Activated CD4-positive, alpha-beta T cell treated with anti-CD3 and anti-CD28 coated beads, Interleukin-2, amount 50 U/mL, for 1 hour (primary cell): ENCODE results near the gene EXOC4.
"Not testable (repeated sequence)": the region's sequence is repeated elsewhere in the genome, so short reads cannot be mapped to it uniquely, and the experiment has no call there.

ENCODE experiments used
- DNase-seq: peaks from one replicate; pipeline ENCODE4 v3.0.0-alpha.2; 2020

The EXOC4 gene

DNA sequence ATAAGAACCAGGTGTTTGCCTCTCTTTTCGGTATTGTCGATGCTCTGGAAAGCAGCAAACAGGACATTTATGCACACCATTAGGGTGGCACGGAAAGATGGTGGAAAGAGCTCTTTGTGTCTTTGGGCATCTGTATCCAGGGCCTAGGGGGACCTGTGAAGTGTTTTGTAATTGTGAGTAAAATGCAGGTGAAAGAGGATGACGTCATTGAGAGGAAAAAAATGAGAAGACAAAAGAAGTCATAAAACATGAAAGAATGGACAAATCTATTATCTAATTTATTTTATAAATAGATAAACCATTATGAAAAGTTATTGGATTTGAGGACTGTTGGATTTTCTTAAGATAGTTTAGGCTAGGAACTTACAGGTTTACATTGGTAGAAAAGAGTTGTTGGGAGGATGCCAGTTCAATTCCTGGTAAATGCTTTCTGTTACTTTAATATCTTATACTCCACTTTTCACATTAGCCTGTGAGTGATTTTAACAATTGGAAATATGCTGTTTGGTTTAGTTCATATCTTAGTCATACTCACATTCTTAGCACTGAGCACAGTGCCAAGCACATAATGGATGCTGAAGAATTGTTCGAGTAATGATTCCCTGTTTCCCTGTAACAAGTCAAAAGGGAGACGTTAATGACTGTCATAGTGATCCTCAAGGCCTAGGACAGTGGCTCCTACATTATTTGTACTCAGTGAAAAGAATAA is 62.6 kb downstream of the EXOC4 start:
- DNase-seq, result no peak

DNA sequence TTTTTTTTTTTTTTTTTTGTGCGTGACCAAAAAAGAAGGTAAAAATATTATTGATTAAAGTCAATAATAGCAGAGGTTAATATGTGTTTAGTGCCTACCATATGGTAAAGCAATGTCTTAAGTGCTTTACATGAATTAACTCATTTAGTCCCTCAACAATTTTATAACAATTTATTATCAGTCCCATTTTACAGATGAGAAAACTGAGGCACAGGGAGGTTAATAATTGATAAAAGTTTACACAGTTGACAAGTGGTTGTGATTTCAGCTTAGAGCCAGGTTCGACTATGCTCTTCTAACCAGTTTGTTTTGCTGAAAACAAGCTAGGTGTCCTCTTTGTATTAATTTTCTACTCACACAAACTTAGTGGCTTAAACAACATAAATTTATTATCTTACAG is 67.0 kb downstream of the EXOC4 start:
- no peak for DNase-seq

DNA sequence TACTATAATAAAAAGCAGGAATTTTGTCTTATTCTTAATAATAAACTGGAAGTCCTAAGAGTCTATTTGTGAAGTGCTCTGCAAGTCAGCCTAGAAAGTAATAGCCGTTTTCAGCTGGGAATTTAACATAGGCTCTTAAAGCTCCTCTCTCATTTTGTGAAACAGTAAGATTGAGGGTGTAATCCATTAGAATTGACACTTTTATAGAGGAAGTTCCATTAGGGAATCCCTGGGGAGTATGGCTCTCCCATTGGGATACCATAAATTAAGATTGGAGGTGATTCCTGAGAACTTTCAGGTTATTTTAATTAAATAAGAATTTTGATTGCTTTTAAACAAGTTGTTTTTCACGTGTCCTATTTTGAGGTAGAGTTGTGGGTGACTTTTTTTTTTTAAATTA is 68.0 kb downstream of the EXOC4 start:
- no peak for DNase-seq

DNA sequence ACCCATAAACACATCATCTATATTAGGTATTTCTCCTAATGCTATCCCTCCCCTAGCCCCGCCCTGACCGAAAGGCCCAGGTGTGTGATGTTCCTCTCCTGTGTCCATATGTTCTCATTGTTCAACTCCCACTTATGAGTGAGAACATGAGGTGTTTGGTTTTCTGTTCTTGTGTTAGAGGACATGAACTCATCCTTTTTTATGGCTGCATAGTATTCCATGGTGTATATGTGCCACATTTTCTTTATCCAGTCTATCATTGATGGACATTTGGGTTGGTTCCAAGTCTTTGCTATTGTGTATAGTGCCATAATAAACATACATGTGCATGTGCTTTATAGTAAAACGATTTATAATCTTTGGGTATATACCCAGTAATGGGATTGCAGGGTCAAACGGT is 68.5 kb downstream of the EXOC4 start:
- not testable (repeated sequence) for DNase-seq

DNA sequence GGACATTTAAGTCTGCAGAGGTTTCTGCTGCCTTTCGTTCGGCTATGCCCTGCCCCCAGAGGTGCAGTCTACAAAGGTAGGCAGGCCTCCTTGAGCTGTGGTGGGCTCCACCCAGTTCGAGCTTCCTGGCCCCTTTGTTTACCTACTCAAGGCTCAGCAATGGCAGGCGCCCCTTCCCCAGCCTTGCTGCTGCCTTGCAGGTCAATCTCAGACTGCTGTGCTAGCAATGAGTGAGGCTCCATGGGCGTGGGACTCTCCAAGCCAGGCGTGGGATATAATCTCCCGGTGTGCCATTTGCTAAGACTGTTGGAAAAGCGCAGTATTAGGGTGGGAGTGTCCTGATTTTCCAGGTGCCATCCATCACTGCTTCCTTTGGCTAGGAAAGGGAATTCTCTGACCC is 73.9 kb downstream of the EXOC4 start:
- not testable (repeated sequence) for DNase-seq

DNA sequence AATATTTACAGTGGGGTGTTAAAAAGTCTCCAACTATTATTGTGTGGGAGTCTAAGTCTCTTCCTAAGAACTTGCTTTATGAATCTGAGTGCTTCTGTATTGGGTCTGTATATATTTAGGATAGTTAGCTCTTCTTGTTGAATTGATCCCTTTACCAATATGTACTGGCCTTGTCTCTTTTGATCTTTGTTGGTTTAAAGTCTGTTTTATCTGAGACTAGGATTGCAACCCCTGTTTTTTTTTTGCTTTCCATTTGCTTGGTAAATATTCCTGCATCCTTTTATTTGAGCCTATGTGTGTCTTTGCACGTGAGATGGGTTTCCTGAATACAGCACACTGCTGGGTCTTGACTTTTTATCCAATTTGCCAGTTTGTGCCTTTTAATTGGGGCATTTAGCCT is 75.1 kb downstream of the EXOC4 start:
- not testable (repeated sequence) for DNase-seq

DNA sequence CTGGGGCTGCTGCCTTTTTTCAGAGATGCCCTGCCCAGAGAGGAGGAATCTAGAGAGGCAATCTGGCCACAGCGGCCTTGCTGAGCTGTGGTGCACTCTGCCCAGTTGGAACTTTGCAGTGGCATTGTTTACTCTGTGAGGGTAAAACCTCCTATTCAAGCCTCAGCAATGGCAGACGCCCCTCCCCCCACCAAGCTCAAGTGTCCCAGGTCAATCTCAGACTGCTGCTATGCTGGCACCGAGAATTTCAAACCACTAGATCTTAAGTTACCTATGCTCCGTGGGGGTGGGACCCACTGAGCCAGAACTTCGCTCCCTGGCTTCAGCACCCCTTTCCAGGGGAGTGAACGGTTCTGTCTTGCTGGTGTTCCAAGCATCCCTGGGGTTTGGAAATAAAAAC is 77.2 kb downstream of the EXOC4 start:
- no peak for DNase-seq

DNA sequence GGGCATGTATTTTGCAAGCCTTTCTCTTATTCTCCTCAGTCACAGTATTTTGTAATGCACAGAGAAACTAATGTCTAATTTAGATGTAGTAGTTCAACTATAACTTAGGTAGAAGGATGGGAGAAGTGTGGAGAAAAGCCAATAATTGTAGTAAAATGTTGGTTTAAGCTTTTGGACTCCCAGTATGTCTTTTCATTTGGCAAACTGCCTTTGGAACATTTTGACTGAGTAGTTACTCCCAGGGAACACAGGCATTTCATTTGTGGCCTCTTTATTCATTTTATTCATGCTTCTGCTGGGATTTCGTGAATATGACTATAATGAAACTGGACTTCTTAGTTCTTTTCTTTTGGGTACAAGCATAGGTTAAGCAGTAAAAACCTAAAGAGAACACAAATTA is 79.0 kb downstream of the EXOC4 start:
- DNase-seq, result no peak

DNA sequence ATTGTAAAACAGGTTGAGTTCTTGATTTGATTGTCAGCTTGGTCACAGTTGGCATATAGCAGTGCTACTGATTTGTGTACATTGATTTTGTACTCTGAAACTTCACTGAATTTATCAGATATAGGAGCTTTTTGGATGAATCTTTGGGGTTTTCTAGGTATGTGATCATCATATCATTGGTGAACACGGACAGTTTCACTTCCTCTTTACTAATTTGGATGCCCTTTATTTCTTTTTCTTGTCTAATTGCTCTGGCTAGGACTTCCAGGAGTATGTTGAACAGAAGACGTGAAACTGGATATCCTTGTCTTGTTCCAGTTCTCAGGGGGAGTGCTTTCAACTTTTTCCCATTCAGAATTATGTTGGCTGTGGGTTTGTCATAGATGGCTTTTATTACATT is 86.9 kb downstream of the EXOC4 start:
- no peak for DNase-seq

DNA sequence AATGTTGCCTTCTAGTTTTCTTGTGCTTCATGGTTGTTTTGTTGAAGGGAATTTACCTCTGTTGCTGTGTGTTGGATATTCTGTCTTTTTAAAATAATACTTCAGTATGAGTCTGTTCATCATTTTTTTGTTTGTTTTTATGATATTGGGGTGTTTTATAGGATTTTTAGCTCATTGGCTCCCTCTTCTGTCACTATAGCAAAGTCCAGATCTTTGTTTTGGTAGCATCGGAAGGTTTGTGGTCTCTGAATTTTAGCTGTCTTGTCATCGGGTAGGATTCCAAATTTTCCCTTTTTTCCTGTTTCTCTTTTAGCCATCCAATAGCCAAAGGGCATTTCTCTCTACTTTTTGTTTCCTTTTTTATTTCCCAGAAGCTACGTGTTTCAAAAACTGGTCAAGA is 91.4 kb downstream of the EXOC4 start:
- no peak for DNase-seq

DNA sequence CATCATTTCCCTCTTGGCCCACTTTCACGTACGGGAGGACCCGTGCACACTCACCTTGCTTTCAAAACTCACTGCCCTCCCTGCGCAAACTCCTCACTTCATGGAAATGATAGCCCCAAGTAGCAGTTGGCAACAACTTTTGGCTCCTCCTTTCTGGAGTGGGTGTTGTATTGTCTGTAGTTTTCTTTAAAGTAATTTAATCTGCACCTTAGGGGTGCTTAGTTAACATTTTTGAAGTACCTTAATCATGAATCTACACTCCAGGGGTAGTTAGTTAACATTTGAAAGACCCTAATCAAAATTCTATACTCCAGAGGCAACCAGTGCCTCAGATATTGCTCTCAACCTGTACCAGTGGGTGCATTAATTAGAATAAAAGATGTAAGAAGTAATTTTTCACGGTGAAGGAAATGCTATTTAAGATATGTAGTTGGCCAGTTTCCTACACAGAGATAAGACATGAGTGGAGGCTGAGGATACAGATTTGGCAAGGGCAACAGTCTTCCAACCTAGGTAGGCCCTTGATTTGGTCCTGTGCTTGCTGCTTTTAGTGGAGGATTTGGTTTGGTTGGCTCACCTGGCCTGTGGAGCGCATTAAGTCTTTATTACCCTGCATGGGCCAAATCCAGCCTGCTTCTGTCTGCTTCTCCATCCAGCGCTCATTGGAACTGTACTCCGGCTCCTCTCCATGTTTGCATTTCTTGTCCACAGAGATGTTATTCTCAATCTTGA is 93.0 kb downstream of the EXOC4 start:
- DNase-seq, result no peak

DNA sequence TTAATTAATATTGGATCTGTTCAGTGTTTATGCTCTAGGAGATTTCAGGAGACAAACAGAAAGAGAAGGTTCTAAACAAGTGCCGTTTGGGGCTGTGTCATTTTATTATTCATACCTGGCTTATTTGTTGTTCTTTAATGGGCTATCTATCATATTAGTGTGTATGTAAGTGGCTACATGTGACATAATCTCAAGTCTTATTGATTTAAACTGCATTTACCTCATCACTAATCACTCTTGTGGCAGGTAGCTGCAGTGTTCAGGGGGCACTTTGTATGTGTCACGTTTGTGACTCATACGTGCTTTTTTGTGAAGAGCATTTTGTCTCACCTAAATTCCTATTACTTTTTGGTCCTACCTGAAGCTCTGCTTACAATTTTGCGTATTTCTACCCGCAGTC is 95.4 kb downstream of the EXOC4 start:
- no peak for DNase-seq

DNA sequence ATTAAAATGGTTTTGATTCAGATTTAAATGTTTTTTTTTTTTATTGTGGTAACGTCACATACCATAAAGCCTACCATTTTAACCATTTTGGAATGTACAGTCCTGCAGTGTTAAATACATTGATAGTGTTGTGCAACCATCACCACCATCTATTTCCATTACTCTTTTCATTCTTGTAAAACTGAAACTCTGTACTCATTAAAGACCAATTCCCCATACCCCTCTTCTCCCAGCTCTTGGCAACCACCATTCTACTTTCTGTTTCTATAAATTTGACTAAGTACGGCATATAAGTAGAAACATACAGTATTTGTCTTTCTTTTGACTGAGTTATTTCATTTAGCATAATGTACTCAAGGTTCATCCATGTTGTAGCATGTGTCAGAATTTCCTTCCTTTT is 96.2 kb downstream of the EXOC4 start:
- no peak for DNase-seq

DNA sequence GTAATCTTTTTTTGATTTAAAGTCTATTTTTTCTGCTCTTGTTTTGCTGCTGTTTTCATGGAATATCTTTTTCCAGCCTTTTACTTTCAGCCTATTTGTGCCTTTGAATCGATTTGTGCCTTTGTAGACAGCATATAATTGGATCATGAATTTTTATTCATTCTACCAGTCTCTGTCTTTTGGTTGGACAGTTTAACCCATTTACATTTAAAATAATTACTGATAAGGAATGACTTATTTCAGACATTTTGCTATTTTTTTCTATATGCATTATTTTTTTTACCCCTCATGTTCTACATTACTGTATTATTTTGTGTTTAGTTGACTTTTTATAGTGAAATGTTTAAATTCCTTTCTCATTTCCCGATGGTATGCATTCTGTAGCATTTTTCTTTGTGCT is 99.6 kb downstream of the EXOC4 start:
- no peak for DNase-seq

DNA sequence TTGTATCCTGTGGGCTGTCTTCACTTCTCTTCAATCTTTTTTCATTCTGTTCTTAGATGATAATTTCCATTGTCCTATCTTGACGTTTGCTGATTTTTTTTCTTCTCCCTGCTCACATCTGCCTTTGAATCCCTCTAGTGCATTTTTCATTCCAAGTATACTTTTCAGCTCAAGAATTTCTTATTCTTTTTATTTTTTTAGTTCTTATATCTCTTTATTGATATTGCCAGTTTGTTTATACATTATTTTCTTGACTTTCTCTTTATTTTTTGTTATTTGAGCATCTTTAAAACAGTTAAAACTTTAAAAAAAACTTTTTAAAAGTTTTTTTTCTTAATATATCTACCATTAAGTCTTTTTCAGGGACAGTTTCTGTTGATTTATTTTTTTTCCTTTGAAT is 100.9 kb downstream of the EXOC4 start:
- no peak for DNase-seq

DNA sequence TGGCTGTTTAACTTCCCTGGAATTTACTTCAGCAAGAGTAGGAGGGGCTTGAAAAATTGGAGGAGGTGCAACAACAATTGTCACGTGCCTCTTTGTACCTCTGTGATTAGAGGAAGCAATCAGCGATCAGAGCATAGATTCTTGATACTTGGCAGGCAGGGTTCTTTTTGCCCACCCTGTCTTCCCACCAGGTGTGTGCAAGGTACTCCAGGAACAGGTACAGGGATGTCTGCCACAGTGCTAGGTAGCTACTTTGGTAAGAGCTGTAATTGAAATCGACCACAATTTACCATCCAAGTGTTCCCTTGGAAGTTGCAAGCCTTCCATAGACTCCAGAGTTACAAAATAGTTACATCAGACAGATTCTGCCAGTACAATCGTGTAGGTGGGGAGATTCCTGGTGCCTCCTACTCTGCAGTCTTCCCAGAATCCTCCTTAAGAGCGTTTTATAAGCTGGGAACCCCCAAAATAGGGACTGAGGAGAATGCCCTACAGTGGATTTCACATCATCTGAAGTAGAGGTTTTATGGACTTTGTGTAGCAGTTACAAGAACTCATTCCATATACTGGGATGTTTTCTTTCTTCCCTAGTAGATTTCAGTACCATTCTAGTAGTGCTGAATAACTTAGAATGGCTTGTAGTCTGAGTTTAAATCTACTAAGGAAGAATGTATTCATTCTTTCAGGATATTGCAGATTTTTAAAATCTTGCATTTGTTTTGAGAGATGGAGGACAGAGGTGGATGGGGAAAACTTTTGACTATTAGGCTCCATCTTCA is 101.9 kb downstream of the EXOC4 start:
- DNase-seq, result no peak

DNA sequence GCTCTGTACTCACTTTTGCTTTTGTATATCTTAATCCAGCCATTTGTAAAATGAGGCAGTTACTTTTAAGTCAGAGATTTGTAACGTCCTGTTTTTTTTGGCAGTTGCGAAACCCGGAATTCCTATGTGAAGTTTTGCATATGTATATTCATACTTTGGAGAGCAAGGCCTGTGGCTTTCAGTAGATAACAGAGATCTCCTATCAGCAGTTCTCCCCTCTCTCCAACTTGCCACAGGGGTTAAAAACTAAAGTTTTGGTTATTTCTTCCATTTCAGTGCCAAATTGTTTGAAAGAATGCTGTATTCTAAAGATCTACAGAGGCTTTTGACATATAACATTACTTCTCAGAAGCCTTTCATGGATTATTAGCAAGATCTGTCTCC is 102.4 kb downstream of the EXOC4 start:
- DNase-seq, result no peak

DNA sequence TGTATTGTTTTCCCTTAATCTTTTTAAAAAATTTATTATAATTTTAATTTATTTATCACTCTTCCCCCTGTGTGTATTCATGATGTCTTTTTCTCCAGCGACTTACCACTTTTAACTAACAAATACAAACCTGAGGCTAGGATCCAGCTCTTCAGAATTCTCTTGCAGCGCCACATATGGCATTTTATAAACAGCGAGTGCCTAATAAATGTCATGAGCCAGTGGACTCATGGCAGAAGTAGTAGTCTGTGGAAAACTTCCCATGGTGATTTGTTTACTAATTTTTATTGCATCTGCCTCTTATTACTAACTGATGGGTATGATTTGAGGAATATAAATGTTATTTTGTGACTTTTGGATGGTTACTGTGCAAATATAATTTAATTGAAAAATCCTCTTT is 102.9 kb downstream of the EXOC4 start:
- no peak for DNase-seq

DNA sequence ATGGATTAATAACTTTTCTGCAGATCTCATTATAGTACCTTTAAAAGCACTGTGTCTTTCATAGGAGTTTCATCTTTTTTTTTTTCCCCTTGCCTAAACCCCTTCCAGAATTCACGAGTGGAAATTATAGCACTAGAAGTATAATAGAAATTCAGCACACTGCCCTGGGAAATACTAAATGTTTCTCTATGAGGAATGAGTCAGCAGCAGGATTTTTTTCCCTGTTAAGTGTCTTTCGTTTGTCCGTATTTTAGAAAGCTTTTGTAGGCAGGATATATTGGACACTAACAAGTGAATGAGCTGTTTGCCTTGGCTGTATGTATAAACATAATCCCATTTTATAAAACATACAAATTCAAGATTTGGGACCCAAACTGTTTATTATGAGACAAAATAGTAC is 105.8 kb downstream of the EXOC4 start:
- DNase-seq, result no peak

DNA sequence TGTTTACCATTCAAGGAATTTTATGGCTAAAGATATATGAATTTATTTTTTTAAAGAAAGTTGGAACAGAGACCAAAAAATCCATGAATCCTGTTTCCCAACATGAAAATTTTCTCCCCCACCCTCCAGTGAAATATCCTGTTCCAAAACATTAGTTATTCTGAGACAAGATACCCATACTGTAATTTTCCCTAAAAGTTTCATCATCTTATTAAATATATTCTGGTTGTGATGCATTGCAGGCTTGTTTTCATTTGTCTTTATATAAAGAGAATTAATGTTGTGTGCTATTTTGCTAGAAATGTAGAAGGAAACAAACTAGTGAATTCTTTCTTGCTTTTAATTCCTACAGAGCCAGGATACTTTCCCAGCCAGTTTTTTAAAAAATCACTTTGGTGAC is 106.6 kb downstream of the EXOC4 start:
- DNase-seq, result no peak

DNA sequence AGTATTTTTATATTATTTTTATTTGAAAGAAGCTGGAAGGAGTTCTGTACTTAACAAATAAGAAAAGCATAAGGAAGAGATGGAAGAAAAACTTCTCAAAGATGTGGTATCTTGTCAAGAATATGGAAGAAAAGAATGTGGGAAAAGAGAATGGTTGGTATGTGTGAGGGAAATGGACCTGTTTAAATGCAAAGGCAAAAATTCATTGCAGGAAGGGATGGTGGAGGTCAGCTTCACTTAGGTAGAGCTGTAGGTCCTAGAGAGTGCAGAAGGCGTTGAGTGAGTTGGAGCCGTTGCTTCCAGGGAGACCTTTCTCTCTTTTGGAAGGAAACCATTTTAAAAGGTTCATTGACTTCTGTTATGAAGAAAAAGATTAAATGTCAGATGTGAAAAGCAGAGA is 107.3 kb downstream of the EXOC4 start:
- no peak for DNase-seq

DNA sequence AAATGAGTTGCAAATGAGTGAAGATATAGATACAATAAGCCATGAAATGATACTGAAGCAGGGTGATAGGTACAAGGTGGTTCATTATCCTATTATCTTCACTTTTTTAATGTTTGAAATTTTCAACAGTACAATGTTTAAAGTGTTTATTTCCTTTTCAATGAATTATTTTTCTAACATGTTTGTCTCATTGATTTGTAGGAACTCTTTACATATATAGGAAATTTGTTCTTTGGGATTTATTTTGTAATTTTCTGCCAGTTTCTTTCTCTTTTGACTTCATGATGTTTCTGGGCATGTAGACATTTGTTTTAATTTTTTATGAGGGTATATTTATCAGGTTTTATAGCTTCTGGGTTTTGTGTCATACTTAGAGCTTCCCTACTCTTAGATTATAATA is 108.9 kb downstream of the EXOC4 start:
- no peak for DNase-seq

DNA sequence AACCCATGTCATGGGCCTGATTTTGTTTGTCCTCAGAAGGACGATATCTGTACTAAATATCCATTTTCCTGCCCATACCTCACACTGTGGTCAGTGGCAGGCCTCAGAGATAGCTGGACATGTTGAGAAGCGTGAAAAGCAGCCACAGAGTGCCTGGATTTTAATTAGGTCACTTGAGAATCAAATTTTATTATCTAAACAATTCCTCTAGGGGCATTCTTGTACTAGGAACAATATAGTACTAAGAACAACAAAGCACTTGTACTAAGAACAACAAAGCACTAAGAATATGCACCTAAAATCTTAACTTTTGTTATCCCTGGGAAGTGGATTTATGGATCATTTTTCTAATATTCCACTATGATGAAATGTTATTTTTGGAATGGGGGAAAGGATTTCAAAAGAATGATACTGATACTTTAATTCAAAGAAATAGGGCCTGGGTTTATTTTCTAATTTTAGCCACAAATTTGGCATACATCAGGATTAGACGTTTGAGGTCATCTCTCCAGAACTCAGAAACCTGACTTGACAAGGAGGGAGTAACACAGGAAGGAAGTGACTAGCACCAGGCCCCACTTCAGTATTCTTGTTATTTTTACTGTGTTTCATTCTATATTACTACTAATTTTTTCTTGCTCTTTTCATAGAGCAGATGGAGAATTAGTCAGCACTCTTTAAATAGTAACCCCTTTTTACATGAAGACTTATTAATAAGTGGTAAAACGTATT is 112.2 kb downstream of the EXOC4 start:
- no peak for DNase-seq
